HG02588 (cell line): Measurements from ENCODE around the gene CRHR2.

Source experiments
- ATAC-seq: cut with Tn5 transposase; IDR thresholded peaks from one replicate; pipeline ENCODE4 v1.9.1; 2021; ENCODE audit warnings: mild to moderate bottlenecking, moderate library complexity; ENCODE audit not compliant: unreplicated experiment

The CRHR2 gene

GRCh38 chr7:30633223-30633622 is 49.0 kb downstream of the CRHR2 start:
- ATAC-seq, result no peak

- peak; percentile 63 for ATAC-seq
These were observed 51.3 kb downstream of the CRHR2 start for GRCh38 chr7:30630986-30631385.

- ATAC-seq, result no peak
These were observed 55.2 kb downstream of the CRHR2 start for GRCh38 chr7:30627026-30627425.

GRCh38 chr7:30625283-30625682 is 57.0 kb downstream of the CRHR2 start:
- no peak for ATAC-seq

- ATAC-seq, result no peak
These were observed 63.3 kb downstream of the CRHR2 start for GRCh38 chr7:30618961-30619360.

GRCh38 chr7:30618080-30618676 is 64.1 kb downstream of the CRHR2 start:
- no peak for ATAC-seq

- ATAC-seq, result no peak
These were observed 64.9 kb downstream of the CRHR2 start for GRCh38 chr7:30617359-30617758.

GRCh38 chr7:30616318-30616717 is 65.9 kb downstream of the CRHR2 start:
- no peak for ATAC-seq

GRCh38 chr7:30613366-30614325 is 68.6 kb downstream of the CRHR2 start:
- no peak for ATAC-seq

- no peak for ATAC-seq
These were observed 69.5 kb downstream of the CRHR2 start for GRCh38 chr7:30612658-30613265.

GRCh38 chr7:30605832-30606231 is 76.4 kb downstream of the CRHR2 start:
- ATAC-seq, result no peak

GRCh38 chr7:30604901-30605300 is 77.4 kb downstream of the CRHR2 start:
- ATAC-seq, result no peak
